Testis (tissue), 2 donors: Measurements from ENCODE around the gene RERE.

ENCODE experiments used
- POLR2A ChIP-seq: fragments of 450-650 bp; IDR thresholded peaks from one replicate; pipeline ENCODE4 v1.6.1; 2017; ENCODE audit warnings: antibody characterized with exemption, mild to moderate bottlenecking, moderate library complexity
- TF ChIP-seq, protein P1 (sequence below), 3 experiments: fragments of 450-650 bp in 2 of 3; fragments of 200-600 bp in 1 of 3; sonication (generic) in 1 of 3; IDR thresholded peaks; one replicate each; pipeline ENCODE4 v1.5.1; 2016 to 2019; ENCODE audit warnings: antibody characterized with exemption in 3 of 3, mild to moderate bottlenecking in 2 of 3, moderate library complexity in 1 of 3

DNA sequence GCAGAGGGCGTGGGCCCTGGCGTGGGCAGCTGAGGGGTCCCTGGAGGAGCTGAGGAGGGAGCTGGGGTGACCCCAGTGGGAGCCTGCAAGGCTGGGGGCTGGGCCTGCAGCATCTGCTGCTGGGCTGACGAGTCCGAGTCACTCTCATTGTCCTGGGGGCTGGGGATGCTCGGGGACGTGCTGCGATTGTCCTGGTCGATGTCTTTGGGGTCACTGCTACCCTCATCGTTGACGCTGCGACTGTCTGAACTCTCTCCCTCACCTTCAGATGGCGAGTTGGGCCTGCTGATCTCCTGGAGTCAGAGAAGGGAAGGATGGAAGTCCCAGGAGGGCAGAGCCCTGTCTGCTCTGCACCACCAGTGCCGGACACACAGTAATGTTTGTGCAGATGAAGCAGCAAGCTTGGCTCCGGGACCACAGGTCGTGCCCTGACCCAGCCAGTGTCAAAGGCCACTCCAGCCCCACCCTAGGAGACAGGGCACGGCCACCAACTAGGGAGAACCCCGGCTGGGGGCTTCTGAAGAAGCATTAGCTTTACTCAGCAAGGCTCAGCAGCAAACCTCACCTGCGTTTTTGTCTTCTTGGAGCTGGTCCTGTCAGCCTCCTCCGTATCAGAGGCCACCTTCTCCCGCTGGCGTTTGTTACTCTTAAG is 456.1 kb downstream of the RERE start:
- TF ChIP-seq, protein P1, sequence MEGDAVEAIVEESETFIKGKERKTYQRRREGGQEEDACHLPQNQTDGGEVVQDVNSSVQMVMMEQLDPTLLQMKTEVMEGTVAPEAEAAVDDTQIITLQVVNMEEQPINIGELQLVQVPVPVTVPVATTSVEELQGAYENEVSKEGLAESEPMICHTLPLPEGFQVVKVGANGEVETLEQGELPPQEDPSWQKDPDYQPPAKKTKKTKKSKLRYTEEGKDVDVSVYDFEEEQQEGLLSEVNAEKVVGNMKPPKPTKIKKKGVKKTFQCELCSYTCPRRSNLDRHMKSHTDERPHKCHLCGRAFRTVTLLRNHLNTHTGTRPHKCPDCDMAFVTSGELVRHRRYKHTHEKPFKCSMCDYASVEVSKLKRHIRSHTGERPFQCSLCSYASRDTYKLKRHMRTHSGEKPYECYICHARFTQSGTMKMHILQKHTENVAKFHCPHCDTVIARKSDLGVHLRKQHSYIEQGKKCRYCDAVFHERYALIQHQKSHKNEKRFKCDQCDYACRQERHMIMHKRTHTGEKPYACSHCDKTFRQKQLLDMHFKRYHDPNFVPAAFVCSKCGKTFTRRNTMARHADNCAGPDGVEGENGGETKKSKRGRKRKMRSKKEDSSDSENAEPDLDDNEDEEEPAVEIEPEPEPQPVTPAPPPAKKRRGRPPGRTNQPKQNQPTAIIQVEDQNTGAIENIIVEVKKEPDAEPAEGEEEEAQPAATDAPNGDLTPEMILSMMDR (IDR thresholded peaks at IDR 0.05), result no peak
- no peak for TF ChIP-seq POLR2A
